GM18873 (cell line): ENCODE results near the gene JAK1.

Experiments used
- ATAC-seq: cut with Tn5 transposase; IDR thresholded peaks from one replicate; pipeline ENCODE4 v1.9.1; 2021; ENCODE audit warnings: mild to moderate bottlenecking, moderate library complexity, moderate number of reproducible peaks; ENCODE audit not compliant: unreplicated experiment, low FRiP score

The JAK1 gene

GRCh38 chr1:64809309-64809708 is 157.0 kb downstream of the JAK1 start:
- no peak for ATAC-seq

GRCh38 chr1:64801851-64802523 is 164.4 kb downstream of the JAK1 start:
- ATAC-seq, result no peak

- ATAC-seq, result no peak
Observed at GRCh38 chr1:64798872-64799271, 167.5 kb downstream of the JAK1 start.

- no peak for ATAC-seq
Observed at GRCh38 chr1:64790832-64791487, 175.4 kb downstream of the JAK1 start.
